NCI-H187 (cell line): Measurements from ENCODE around the gene RBBP7.

Experiments used
- DNase-seq, 2 experiments: peaks; one replicate each; lab custom pipeline; 2025; lab: John Stamatoyannopoulos, UW

Gene RBBP7

DNA sequence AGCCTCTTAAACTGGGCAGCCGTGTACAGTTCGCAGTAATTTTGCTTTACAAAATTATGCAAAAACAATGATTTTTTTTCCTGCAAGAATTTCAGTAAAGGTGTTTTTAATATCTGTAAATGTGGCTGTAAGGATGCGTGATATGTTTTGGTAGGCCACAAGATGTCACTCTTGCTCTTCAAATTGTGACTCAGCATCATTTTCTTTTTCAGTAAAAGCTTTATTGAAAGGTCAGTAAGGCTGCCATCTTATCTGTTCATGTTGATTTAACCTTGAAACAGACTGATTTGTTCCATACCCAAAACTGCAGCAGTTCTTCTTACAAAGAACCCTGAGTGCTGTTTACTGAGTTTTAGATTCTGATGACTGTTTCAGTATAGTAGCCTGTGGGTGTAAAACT, 44.0 kb downstream of the RBBP7 start:
- no peak for DNase-seq

DNA sequence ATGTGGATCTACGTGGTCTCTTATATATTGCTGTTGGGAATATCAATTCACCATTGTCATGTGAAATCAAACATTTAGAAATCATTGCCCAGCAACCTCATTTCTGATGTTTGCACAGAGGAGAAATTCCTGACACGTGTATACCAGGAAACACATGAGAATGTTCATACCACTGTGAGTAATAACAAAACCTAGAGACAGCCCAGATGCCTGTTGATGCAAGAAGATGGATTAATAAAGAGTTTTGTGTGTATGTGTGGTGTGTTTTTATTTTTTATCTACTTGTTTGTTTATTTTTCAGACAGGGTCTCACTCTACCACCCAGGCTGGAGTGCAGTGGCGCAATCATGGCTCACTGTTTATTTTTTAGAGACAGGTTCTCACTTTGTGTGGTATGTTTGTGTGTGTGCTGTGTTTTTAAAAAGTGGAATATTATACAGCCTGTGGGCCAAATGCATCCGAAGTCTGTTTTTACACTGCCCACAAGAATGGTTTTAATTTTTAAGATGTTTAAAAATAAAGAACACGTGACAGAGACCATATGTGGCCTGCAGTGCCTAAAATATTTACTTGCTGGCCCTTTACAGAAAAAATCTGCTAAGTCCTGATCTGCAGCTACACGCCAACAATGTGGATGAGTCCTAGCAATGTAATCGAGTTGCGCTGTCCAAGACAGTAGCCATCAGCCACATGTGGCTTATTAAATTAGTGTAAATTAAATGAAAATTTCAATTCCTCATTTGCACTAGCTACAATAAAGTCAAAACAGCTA, 44.7 kb downstream of the RBBP7 start:
- DNase-seq: no peak

DNA sequence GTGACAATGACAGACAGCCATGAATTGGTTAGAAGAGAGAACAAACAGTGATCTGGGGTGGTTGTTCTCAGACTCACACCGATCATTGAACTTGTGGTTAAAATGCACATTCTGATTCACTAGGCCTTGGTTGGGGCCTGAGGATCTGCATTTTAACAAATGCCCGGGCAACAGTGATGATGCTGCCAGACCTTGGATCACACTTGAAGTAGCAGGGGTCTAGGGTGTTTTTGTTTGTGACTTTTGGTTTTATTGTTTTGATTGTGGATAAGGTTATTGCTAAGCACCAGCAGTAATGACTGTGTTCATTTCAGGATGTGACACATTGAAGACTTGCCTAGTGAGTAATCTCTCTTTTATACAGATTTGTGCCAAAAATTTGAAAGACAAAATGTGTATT, 47.4 kb downstream of the RBBP7 start:
- no peak for DNase-seq

DNA sequence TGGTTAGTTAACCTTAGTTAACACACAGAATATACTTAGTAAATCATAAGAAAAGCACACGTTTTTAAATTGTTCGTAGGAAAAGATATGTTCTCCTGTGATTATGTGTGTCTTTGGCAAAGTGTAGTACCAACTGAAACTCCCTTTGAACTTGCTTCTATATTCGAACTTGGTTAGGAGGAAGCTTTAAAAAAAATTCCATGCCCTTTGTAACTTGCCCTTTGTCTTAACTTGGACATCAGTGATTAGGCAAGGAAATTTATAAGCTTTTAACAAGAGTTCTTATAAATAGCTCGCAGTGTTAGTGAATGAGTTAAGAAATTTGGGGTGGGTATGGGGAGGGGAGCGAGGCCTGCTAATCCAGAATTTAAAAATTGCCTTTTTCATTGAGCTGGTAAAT, 50.5 kb downstream of the RBBP7 start:
- DNase-seq: no peak

DNA sequence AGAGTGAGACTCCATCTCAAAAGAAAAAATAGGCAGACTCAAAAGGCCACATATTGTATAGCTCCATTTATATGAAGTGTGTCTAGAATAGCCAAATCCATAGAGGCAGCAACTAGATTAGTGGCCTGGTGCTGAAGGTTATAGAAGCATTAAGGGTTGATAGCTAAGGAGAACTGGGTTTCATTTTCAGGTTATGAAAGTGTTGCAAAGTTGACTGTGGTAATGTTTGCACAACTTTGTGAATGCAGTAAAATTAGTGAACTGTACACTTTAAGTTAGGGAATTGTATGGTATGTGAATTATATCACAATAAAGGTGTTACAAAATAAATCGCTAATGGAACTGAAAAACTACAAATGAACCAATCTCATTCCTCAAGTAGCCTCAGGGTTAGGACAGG, 55.6 kb downstream of the RBBP7 start:
- DNase-seq: no peak

DNA sequence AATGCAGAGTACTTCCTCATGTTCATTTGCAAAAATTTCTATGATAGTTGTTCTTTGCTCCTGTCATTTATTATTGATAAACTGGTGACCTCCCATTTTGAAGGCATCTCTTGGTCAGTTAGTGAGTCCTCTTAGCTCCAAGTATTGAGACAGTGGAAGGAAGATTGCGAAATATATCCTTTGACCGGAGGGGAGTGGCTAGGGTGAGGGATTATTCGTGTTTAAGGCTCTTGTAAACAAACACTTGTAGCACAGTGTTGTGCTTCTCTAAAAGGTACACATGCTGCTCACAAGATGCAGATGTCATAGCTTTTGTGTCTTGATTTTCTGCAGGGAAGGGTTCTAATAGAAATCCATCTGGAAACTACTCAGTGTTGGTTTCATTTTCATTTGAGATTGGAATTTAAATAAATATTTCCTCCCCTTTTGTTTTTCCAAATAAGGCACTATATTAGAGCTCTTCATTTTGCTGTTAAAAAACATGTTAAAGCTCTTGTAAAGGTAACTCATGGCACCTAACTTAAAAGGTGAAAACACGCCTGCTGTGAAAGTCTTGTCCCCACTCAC, 62.1 kb downstream of the RBBP7 start:
- no peak for DNase-seq

DNA sequence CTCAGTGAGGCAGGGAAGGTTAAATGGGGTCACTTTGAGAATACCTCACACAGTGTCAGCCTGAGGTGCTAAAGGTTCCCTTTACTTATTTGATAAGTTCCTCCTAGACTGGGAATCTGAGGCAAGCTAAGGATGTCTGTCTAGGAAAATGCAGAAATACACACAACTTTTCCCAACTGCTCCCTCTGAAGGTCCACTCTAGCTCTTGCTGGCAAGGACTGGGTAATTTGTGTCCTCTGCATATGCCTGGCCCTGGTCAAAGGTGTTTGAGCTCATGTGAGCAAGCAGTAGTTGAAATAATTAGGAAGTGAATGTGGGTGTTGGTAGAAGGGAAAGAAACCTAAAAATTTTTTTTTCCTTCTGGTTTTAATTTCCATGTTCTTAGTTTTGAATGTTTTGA, 62.6 kb downstream of the RBBP7 start:
- DNase-seq: no peak

DNA sequence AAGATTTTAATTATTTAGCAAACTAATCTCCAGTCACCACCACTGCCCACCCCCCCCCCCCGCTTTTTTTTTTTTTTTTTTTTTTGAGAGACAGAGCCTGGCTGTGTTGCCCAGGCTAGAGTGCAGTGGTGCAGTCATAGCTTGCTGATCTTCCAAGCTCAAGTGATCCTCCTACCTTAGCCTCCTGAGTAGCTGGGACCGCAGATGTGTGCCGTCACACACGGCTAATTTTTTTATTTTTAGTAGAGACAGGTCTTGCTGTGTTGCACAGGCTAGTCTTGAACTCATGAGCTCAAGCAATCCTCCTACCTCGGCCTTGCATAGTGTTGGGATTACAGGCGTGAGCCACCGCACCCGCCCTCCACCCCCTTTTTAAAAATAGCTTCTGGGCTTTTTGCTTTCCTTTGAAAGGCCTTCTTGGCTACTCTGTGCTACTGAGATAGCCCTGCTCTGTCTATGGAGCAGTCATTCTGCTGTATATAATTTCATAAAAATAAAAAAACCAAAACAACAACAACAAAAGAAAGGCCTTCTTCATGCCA, 65.2 kb downstream of the RBBP7 start:
- no peak for DNase-seq

DNA sequence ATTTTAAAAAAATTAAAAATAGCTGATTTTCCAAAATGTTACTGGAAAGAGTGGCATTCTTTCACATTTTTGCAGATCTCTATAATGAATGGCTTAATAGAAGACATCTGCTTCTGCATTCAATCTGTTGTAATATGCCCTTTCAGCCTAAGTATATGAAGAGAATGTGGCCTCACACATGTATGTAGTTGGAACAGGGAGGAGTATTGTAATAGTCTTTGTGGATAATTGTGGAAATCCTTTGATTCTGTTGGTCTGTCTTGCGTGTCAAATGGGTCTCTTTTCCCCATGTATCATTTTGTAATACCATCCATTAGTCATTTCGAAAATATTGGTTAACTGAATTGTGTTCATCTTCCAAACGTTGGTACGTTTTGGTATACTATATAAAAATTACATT, 72.3 kb downstream of the RBBP7 start:
- DNase-seq: no peak

DNA sequence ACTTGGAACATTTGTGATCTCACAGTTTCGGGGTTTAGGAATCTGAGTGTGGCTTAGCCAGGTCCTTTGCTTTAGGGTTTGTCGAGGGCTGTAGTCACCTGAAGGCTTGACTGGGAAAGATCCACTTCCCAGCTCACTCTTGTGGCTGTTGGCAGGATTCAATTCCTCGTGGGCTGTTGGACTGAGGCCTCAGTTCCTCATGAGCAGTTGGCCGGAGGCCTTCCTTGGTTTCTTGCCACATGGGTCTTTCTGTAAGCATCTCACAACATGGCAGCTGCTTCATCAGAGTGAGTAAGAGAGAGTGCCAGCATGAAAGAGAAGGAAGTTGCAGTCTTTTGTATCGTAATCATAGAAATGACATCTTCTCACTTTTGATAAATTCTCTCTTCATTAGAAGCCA, 72.8 kb downstream of the RBBP7 start:
- DNase-seq: no peak

DNA sequence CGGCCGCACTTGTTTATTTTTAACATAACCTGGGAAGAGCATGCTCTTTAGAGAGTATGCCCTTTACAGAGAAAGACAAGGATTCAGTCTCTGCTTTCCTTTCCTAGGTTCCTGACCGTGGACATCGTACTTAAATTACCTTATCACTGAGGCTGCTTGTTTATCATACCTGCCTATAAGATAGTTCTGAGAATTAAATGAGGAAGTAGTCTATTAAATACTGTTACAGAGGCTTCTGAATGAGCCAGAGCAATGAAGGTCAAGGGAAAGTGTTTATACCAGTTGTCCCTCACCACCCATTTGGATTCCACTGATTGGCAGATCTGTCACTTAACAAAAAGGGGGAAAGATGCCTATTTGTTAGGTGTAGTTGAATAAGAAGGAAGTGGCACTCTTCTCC, 73.9 kb downstream of the RBBP7 start:
- DNase-seq: no peak
